Stimulated activated CD8-positive, alpha-beta memory T cell treated with anti-CD3 and anti-CD28 coated beads, Interleukin-7, amount 100 ng/mL, for 48 hours (primary cell): ENCODE measurements around the gene SLC16A3.
A peak's percentile ranks its signal among the peaks of the same experiment; 100 is the strongest.
"Not testable (repeated sequence)": the region's sequence is repeated elsewhere in the genome, so short reads cannot be mapped to it uniquely, and the experiment has no call there.

ENCODE experiments used
- DNase-seq, 2 donors: peaks; one replicate each; pipeline ENCODE4 v3.0.0-alpha.2; 2020; ENCODE audit warnings: low read depth in 1 of 2; ENCODE audit errors: extremely low read depth in 1 of 2

Gene SLC16A3

DNA sequence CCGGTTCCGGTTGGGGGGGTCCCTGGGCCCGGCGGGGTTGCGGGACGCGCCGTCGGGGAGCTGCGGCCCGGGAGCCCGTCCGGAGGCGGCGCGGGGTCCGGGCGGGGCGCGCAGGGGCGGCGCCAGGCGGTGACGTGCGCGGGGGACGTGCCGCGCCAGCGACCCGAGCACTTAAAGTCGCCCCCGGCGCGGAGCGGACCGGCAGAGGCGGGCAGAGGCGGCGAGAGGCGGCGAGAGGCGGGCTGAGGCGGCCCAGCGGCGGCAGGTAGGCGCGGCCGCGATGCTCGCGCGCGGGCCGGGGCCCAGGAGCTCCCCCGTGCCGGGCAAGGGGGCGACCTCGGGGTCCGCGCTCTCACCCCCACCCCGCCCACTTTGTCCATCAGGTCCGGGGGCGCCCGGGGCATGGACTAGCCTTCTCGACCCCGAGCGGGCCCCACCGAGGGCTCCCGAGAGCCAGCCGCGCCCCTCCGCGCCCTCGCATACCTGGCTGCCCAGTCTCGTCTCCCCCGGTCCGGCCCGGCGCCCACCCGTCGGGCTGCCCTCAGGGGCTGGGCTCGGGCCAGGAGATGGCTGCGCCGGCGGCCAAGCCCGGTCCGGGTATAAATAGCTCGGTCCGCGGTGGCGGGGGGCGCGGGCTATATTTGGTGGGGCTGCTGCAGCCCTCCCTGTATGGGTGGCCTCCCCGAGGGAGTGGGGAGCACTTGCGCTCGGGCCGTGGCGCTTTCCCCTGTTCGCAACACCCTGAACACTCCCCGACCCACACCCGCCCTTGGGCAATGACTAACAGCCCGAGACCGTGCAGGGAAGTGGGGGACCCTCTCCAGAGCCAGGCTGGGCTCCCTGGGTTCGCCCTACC, at the start of gene SLC16A3:
Gene SLC16A3, plus strand, starts transcription at position 201 of the 856 bp plus-strand sequence. CDS start 6,967 bp downstream, outside the sequence.
- no peak for DNase-seq

DNA sequence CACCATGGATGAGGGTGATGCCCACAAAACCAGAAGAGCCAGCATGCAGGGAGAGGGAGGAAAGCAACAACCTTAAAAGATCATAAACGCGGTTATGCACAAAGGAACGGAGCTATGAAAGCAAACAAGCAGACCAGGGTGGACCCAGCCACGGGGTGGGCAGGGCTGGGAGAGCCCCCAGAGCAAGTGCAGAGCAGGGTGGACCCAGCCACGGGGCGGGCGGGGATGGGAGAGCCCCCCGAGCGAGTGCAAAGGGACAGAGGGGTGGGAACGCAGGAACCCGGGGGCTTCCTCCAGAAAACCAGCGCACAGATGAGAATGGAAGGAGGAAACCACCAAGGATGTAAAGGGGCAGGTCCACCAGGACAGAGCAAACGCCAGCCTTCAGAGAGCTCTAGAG, 49.4 kb upstream of the SLC16A3 start:
- DNase-seq = no peak

GRCh38 chr17:82179946-82180475, 48.8 kb upstream of the SLC16A3 start:
- DNase-seq = no peak

DNA sequence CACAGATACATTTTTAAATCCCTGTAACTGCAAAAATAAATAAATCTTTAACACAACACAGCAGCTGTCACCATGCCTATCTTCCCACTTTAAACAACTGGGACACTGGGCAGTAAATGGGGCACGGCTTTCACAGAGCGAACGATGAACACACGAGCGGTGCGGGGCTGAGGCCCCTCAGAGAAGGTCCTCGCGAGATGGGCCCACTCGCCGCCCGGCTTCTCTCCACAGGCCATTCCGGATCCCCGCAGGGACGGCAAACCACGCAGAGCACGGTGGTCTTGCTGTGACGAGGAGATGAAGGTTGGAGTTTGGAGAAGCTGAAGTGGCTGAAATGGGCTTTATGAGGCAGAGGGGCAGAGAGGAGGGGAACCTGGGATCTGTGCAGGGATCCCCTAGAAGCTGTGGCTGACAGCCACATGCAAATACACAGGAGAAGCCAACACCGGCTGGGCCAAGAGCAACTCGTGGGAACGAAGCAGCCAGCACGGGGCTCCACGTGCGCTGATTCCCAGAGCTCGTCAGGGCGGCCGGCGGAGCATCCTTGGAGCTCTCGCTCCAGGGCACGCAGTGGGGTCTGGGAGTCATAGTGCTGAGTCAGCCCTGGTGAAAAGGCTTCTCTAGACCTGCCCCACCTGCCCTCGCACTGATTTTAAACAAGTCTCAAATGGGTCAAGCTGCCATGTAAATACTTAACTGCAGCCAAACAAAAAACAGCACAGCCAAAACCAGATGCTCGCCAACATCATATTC, 47.9 kb upstream of the SLC16A3 start:
- DNase-seq = no peak

GRCh38 chr17:82184761-82185160, 44.1 kb upstream of the SLC16A3 start:
- DNase-seq = no peak

DNA sequence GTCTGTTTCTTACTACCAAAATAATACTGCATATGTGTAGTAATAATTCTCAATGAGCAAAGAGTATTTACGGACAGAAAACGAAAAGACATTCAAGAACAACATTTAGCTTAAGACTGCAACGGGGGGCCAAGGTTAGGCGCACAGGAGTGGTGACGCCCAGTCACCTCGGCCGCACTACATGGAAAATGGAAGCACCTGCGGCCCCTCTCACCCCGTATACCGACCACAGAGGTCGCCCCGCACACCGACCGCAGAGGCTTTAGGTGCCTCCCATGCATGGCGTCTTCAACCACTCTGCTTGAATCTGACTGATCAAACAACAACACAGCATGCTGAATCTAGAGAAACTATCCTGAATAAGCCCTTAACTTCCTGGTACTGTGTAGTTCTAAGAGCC, 42.6 kb upstream of the SLC16A3 start:
- DNase-seq = no peak

GRCh38 chr17:82187500-82187899, 41.3 kb upstream of the SLC16A3 start:
- DNase-seq = no peak

DNA sequence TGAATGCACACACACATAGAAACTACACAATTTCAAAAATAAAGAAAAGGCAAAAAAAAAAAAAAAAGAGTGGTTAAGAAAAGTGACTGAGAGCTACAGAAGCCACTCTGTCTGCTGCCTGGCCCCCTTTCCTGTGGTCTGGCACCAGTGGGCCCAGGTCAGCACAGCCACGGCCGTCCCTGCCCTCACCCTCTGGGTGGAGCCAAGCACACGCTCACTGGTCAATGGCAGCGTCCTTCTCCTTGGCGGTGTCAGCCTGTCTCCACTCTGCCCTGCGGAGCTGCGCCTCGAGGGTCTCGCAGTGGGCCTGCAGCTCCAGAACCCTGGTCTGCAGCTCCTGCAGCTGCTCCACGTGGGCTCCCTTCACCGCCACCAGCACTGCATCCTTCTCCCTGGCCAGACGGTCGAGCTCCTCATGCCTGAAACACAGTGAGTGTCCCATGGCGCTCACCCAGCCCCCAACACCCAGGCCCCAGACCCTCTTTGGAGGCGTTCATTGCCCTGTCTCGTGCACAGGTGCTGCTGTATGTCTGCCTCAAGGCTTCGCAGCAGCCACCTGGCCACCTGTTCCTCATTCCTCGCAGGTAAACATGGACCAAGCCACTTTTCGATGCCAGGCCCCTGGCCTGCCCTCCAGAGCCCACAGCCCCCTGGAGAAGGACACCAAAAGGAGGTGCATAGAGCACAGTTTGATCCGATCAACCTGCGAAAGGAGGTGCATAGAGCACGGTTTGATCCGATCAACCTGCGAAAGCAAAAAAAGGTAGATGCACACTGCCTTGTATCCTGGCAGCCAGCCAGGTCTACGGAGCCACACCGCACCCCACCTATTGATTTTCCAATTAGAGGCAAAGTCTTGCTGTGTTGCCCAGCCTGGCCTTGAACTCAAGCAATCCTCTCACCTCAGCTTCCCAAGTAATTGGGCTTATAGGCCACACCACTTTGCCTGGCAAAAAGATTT, 40.6 kb upstream of the SLC16A3 start:
- no peak for DNase-seq

DNA sequence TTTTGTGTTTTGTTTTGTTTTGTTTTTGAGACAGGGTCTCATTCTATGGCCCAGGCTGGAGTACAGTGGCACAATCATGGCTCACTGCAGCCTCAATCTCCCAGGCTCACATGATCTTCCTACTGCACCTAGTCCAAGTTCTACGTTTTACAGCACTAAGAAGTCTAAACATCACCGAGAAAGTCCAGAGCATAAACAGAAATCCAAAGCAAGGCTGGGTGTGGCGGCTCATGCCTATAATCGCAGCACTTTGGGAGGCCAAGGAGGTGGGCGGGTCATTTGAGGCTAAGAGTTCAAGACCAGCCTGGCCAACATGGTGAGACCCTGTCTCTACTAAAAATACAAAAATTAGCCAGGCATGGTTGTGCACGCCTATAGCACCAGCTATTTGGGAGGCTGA, 35.8 kb upstream of the SLC16A3 start:
- not testable (repeated sequence) for DNase-seq

DNA sequence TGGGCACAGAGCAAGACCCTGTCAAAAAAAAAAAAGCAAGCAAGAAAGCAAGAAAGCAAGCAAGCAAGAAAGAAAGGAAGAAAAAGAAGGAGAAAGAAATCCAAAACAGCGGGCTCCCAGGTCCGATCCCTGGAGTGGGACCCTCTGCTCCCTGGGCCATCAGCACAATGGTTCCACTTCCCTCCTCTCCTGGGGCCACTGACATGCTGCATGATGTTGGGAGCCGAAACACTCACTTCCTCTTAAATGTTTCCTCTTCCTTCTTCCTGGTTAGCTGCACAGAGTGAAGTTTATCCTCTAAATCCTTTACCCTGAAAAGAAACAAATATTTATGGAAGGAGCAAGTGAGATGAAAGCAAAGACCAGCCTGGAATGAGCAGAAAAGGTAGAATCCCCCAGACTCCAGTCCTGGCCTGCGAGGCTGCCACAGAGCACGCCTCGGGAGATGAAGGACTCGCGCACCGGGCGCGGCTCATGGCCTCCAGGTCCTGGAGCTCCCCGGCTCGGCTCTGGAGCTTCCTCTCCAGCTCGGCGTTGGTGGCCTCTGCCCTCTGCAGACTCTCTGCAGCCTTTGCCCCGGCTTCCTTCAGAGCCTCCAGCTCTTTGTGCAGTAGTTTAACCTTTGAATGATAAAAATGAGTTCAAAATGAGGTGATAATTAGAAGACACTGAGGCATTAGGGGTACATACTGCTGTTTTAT, 35.2 kb upstream of the SLC16A3 start:
- no peak for DNase-seq

GRCh38 chr17:82194765-82195164, 34.1 kb upstream of the SLC16A3 start:
- no peak for DNase-seq

DNA sequence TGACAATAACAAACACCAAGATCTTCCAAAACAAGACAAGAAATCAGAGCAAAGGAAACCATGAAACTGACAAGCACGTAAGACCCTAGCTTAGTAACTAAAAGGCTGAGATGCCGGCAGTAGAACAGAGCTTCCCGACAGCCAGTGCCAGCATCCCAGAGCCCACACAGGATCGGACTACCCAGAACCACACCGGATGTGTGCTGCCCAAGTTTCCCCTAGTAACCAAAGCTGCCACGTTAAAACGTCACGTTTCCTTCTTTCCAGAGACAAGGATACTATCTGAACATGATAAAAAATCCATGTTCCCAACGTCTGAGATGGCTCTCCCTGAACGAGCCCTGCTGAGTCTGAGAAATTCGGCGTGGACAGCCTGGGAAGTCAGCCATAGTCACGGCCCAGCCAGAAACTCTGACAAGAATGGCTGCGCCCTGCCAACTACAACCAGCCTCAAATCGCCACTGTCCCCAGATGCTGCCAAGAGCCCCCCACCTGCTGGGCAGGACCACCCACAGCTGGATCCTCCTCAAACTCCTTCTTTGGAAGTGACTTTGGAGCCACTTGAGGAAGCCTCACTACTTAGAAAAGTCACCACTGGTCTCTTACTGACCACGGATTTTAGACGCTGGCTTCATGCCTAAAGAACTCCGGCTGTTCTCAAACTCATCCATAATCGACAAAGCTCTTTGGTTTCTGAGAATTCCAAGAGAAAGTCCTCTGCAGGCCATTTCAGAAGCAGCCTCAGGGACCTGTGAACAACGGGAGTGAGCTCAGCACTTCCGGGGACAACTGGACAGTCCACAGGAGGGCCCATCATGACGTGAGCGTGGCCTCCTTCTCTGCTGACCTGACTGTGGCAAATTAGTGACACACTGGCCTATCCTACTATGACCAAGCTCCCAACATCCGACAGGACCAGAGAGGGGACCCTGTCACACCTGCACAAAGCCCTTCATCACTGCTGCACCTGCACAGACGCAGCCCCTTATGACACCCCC, 32.9 kb upstream of the SLC16A3 start:
- no peak for DNase-seq

DNA sequence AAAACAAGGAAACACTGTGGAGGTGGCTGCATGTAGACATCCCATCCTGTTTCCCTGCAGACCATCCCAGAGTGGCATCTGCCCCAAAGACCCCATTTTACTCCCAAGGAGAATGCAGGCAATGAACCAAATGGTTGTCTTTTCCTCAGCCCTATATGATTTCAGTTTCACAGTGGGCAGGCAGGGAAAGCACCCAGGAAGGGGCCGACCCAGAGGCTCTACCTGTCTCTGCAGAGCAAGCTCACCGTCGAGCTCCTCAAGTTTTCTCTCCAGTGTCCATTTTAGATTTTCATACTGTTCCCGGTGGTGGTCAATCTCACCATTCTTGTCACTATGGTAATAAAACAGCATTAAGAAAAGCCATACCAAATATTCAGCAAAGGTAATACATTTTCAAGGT, 30.8 kb upstream of the SLC16A3 start:
- DNase-seq = no peak

DNA sequence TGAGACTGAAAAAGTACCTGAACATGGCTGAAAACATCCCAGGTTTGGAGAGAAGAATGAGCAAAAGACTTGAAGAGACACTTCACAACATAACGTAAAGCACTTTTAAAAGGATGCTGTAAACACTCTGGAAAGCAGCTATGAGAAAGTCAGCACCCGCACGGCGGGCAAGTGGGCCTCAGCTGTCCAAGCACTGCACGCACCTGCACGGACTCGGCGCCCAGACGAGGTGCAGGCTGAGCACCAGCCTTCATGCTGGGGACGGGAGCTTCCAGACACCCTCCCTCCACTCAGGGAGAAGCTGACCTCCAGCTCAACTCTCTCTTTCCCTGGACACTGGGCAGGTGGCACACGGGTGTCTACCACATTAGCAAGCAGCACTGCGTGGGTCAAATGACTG, 29.3 kb upstream of the SLC16A3 start:
- DNase-seq = no peak

GRCh38 chr17:82200135-82200534, 28.7 kb upstream of the SLC16A3 start:
- no peak for DNase-seq

DNA sequence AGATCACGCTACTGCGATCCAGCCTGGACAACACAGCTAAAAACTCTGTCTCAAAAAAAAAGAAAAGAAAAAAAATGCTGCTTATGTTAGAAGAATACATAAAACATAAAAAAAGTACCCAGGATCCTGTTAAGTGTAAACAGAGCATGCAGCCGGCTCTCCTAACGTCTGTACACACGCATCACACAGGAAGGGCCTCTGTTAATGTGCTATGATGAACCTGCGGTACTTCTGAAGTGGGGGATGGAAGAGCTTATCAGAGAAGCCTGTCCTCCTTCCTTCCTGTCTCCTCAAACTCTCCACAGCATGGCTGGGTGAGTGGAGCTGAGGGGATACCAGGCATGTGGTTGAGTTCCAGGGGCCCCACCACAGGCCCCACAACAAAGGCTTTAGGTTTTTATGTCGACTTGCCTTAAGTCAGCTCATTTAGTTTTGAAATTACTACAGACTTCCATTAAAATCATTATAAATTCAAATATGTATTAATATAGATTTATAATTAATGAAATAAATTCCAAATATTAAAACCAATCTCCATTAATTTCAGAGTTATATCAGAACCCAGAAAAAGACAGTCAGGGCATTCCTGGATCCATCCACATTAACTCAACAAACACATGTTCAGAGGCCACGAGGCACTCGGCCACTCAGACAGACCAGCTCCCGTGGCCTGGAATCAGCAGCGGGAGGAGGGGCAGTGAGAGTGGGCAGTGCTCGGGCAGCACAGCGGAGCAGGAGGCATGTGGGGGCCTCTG, 27.9 kb upstream of the SLC16A3 start:
- peak in 1 of 2 donors; percentile 79 for DNase-seq

DNA sequence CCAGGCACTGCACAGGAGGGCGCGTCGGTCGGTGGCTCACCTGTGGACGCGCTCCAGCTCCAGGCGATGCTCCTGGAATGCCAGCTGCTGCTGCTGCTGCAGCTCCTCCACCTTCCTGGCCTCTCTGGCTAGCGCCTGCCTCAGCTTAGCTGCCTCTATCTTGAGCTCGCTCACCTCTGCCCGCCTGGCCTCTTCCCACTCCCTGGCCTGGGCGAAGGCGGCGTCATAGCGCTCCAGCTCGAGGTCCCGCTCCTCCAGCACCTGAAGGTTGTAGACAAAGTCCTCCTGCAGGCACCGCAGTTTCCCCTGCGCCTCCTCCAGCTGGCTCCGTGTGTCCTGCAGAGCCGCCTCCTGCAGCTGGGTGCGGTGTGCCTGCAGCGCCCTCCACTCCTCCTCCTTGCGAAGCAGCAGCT, 27.3 kb upstream of the SLC16A3 start:
- no peak for DNase-seq

GRCh38 chr17:82202981-82203380, 25.9 kb upstream of the SLC16A3 start:
- DNase-seq = peak in 1 of 2 donors; percentile 42
